ENCODE results near the gene TRMT44.

- TF ChIP-seq CTCF (IDR thresholded peaks at IDR 0.05), result no peak
- TF ChIP-seq POLR2A (IDR thresholded peaks at IDR 0.05), result no peak
Observed at GRCh38 chr4:8451440-8452182, 11.0 kb downstream of the TRMT44 start.

Data from thyroid gland (tissue), 4 donors.